ENCODE results near the gene STXBP5.

DNA sequence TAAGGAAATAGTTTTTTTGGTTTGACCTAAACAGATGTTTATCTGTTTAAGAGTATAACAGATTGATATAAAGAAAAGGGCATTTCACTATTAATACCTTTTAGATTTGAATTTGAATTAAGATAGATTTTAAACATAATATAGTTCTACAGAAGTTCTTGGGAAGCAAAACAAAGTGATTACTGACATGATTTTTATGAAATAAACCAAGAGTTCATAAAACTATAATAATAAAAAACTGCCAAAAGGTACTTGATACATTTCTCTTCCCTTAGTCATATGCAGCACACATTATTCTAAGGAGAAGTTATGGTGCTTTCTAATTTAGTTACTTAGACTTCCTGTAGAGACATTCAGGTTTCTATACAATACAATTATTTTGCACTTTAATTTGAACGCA is 9.6 kb downstream of the STXBP5 start:
- TF ChIP-seq, protein P1, sequence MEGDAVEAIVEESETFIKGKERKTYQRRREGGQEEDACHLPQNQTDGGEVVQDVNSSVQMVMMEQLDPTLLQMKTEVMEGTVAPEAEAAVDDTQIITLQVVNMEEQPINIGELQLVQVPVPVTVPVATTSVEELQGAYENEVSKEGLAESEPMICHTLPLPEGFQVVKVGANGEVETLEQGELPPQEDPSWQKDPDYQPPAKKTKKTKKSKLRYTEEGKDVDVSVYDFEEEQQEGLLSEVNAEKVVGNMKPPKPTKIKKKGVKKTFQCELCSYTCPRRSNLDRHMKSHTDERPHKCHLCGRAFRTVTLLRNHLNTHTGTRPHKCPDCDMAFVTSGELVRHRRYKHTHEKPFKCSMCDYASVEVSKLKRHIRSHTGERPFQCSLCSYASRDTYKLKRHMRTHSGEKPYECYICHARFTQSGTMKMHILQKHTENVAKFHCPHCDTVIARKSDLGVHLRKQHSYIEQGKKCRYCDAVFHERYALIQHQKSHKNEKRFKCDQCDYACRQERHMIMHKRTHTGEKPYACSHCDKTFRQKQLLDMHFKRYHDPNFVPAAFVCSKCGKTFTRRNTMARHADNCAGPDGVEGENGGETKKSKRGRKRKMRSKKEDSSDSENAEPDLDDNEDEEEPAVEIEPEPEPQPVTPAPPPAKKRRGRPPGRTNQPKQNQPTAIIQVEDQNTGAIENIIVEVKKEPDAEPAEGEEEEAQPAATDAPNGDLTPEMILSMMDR (IDR thresholded peaks at IDR 0.05; ENCODE audit: low read depth, low read length): no peak
- TF ChIP-seq POLR2A (IDR thresholded peaks at IDR 0.05; ENCODE audit: extremely low read depth, insufficient read length): no peak
- TF ChIP-seq, protein P2, sequence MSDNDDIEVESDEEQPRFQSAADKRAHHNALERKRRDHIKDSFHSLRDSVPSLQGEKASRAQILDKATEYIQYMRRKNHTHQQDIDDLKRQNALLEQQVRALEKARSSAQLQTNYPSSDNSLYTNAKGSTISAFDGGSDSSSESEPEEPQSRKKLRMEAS (IDR thresholded peaks at IDR 0.05; ENCODE audit: low read depth, low read length): no peak
- no peak for TF ChIP-seq MYC (IDR thresholded peaks at IDR 0.05; ENCODE audit: low read depth, low read length)
